GM10266 (cell line): ENCODE results near the gene MID1IP1.
A peak's percentile ranks its signal among the peaks of the same experiment; 100 is the strongest.

Source experiments
- DNase-seq: peaks from one replicate; pipeline ENCODE4 v3.0.0; 2012; ENCODE audit errors: extremely low spot score
- TF ChIP-seq, protein P1 (sequence below): IDR thresholded peaks from 2 replicates; pipeline ENCODE4 v1.5.1; 2012; ENCODE audit warnings: mild to moderate bottlenecking, low read depth; ENCODE audit not compliant: control insufficient read depth, insufficient read depth; ENCODE audit errors: missing control alignments

MID1IP1 gene, protein sequence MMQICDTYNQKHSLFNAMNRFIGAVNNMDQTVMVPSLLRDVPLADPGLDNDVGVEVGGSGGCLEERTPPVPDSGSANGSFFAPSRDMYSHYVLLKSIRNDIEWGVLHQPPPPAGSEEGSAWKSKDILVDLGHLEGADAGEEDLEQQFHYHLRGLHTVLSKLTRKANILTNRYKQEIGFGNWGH

DNA sequence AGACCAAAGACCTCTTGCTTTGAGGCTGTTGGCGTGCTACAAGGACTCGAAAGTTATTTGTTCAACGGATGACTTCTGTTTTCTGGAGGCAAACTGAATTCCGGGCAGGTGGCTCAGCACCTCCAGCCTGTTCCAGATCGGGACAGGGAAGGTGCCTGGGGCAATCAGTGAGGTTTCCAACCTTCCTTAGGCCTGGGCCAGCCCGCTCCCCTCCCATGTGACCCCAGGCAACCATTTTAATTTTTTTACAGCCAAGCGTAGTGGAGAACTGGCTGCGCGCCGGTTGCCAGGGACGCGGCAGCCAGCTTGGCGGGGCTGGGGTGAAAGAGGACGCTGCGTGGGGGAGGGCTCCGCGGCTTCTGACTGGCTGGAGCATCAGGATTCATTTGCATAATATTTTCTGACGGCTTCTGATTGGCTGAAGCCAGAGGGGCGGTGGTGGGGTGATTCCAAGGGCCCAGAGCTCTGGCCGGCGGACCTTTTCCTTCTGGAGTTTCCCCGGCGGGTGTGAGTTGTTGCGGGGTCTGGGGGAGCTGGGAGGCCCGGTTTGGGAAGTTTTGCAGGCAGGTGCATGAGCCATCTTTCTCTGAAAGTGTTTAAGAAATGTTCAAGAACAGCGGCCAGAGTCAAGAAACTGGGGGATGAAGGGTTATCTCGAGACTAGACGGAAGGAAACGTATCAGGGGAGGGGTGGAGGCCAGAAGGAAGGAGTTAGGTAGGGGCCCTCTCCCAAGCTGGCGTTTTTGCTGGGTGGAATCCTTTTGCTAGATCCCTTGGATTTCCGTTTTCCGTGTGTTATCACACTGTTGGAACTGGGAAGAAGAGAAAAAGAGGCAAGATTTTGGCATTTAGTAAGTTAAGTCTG, at the start of gene MID1IP1:
Gene MID1IP1, plus strand, starts transcription at position 479 of the 865 bp plus-strand sequence. CDS start 3,488 bp downstream, outside the sequence.
- peak; percentile 80 for DNase-seq
- TF ChIP-seq, protein P1, sequence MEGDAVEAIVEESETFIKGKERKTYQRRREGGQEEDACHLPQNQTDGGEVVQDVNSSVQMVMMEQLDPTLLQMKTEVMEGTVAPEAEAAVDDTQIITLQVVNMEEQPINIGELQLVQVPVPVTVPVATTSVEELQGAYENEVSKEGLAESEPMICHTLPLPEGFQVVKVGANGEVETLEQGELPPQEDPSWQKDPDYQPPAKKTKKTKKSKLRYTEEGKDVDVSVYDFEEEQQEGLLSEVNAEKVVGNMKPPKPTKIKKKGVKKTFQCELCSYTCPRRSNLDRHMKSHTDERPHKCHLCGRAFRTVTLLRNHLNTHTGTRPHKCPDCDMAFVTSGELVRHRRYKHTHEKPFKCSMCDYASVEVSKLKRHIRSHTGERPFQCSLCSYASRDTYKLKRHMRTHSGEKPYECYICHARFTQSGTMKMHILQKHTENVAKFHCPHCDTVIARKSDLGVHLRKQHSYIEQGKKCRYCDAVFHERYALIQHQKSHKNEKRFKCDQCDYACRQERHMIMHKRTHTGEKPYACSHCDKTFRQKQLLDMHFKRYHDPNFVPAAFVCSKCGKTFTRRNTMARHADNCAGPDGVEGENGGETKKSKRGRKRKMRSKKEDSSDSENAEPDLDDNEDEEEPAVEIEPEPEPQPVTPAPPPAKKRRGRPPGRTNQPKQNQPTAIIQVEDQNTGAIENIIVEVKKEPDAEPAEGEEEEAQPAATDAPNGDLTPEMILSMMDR: no peak

DNA sequence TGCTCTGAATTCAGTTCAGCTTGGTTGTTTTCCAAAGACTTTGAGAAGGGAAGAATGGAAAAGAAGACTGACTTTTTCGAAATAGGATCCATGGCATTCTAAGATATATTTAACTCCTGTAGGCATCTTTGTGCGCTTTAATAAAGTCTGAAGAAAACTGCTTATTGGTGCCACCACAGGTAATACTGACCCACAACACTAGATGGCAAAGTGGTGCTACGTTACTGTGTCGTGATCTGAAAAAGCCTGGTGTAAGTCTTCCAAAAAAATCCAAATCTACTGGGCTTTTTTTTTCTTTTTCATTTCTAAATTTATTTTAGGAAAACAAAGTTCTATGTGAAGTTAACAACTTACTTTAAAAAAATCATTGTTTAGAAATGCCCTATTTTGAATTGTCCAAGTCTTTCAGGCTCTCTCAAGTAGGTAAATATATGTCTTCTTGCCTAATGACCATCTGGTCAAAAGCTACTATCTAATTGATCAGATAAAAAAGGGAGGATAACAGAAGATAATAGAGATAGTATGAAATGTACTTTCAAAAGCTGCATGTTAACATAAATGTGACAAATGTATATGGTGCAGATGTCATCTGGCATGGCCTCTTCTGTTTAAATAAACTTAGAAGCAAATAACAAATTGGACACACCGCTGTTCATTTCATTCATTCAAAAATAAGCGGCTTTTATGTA, 47.0 kb upstream of the MID1IP1 start:
- TF ChIP-seq, protein P1: peak; percentile 47

DNA sequence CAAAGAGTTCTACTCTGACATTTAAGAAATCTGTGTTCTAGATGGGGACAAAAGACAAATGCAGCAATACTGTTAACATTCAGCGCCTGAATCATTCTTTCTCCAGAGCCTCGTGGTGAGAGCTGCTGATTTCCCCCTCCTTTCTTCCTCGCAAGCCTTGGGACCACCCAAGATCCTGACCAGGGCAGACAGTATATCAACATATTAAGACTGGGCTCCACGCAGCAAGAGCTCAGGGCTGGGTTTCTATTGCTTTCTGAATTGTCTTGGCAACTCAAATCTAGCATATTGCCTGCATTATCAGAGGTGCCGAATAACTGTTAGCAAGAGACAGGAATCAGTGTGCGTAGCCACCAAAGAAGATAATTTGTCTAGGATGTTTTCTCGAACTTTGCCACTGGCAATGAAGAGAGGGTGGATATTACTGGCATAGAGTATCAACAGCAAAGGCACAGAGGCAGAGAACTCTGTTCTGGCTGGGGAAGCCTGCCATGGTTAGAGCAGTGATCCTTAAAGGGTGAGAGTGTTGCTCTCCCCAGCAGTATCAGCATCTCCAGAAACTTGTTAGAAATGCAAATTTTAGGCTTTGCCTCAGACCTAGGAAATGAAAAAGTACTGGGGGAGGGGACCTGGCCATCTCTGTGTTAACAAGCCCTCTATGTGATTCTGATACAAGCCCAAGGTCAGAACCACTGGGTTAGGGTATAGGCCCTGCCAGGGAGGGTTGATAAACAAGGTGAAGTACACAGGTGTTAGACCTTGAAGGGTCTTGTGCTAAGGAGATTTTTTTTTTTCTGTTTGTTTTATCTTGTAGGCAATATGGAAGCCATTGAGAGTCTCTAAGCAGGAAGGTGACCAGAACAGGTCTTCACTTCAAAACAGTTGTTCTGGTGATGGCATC, 46.2 kb upstream of the MID1IP1 start:
- TF ChIP-seq, protein P1: no peak
- no peak for DNase-seq

More for the DNA sequence above, 47.0 kb upstream of the MID1IP1 start:
- DNase-seq: peak; percentile 16

DNA sequence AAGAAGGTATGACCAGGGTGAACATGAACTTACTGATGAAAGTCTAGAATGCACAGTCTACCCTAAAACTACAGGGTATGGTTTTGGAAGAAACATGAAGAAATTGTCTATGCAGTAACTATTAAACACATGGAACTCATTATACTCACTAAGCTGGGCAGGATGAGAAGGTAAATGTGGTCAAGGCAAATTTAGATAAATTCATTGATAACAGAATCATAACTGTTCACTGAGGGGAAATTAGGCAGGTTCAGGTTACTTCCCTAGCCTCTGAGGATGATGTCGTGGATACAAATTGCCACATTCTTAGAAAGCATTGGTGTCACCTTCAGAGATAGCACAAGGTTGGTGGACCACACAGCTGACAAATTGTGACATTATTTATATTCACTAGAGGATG, 40.4 kb upstream of the MID1IP1 start:
- DNase-seq: no peak
- TF ChIP-seq, protein P1: no peak

DNA sequence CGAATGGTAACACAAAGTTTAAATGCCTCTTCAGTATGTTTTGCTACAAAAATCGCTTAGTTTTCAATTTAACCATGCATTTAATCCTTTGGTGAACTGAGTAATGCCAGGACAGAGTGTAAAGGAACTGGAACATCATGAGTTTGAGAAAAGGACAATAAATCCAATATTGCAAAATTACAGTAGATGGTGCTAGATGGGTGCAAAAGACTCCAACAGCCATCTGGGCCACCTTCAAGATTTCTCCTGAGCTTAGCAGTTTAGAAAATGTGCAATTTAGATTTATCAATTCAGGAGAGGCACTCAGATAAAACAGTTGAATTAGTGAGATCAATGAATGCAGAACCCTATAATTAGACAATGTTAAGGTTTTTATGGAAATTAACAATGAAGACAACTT, 33.2 kb upstream of the MID1IP1 start:
- DNase-seq: peak; percentile 7

DNA sequence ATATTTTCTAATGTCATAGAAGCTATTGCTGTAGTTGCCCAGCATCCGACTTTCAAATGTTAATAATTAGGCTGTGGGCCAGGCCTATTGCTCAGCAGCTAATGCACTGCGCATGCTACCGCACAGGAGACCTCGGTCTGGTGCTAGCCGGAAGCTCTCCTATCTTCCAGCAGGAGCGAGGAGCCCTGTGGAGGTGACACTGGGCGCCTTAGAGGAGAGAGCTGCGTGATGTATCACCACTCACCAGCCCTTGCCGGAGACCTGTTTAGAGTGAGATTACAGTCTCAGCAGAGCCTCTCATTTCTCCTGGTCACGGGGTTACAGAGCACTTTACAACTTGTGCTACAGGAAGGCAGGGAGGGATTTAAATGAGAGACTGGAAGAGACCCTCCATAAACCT, 31.1 kb upstream of the MID1IP1 start:
- TF ChIP-seq, protein P1: no peak
- no peak for DNase-seq

More for the DNA sequence above, 33.2 kb upstream of the MID1IP1 start:
- TF ChIP-seq, protein P1: peak; percentile 36
